SU-DHL-6 (cell line): ENCODE data around the gene RGS6.

Experiments used
- H2AFZ ChIP-seq: fragments of 200-600 bp; sonication (generic); 2 replicates; pipeline ENCODE4 v1.6.1; 2014; ENCODE audit warnings: low read depth, mild to moderate bottlenecking, moderate library complexity, mixed read lengths, antibody characterized with exemption, low read length; ENCODE audit not compliant: severe bottlenecking
- H3F3A ChIP-seq: fragments of 200-600 bp; shearing (Covaris generic); 2 replicates; pipeline ENCODE4 v1.6.0; 2016; ENCODE audit warnings: antibody characterized with exemption, mild to moderate bottlenecking; ENCODE audit not compliant: insufficient read depth
- H3K27ac ChIP-seq: fragments of 200-600 bp; sonication (generic); 2 replicates; pipeline ENCODE4 v1.5.1; 2016; ENCODE audit warnings: low read depth, mild to moderate bottlenecking, low read length, moderate library complexity, mixed read lengths
- H3K27me3 ChIP-seq: fragments of 200-600 bp; sonication (generic), shearing (Covaris generic); 2 replicates; pipeline ENCODE4 v1.6.0; 2014; ENCODE audit warnings: mild to moderate bottlenecking, low read length
- H3K36me3 ChIP-seq: fragments of 200-600 bp; sonication (generic); 2 replicates; pipeline ENCODE4 v1.6.1; 2014; ENCODE audit warnings: mild to moderate bottlenecking, low read length, mixed read lengths
- H3K4me2 ChIP-seq: fragments of 300-600, 200-600 bp; shearing (Covaris generic), sonication (generic); 2 replicates; pipeline ENCODE4 v1.6.0; 2014; ENCODE audit warnings: low read length, low read depth, mild to moderate bottlenecking; ENCODE audit not compliant: poor library complexity, severe bottlenecking
- H3K4me3 ChIP-seq: fragments of 200-600 bp; sonication (generic); 2 replicates; pipeline ENCODE4 v1.5.1; 2014; ENCODE audit warnings: antibody characterized with exemption, low read length, mild to moderate bottlenecking, mixed read lengths; ENCODE audit not compliant: insufficient read depth, poor library complexity, severe bottlenecking
- H3K79me2 ChIP-seq: fragments of 200-600 bp; sonication (generic); 2 replicates; pipeline ENCODE4 v1.6.1; 2014; ENCODE audit warnings: mild to moderate bottlenecking, low read length, moderate library complexity; ENCODE audit not compliant: insufficient read depth
- H3K9ac ChIP-seq: fragments of 200-600 bp; sonication (generic); 2 replicates; pipeline ENCODE4 v1.7.0; 2014; ENCODE audit warnings: mild to moderate bottlenecking, low read length
- H3K9me2 ChIP-seq: fragments of 200-600 bp; sonication (generic); replicated peaks from 2 replicates; pipeline ENCODE4 v1.6.1; 2014; ENCODE audit warnings: low read length; ENCODE audit not compliant: insufficient read depth
- H3K9me3 ChIP-seq: fragments of 200-600 bp; sonication (generic); 2 replicates; pipeline ENCODE4 v1.6.1; 2014; ENCODE audit warnings: low read length, mixed read lengths; ENCODE audit not compliant: insufficient read depth
- H4K20me1 ChIP-seq: fragments of 200-600 bp; sonication (generic); 2 replicates; pipeline ENCODE4 v1.6.1; 2014; ENCODE audit warnings: low read depth, mild to moderate bottlenecking, antibody characterized with exemption, low read length, moderate library complexity, mixed read lengths
- EZH2phosphoT487 ChIP-seq: fragments of 200-600 bp; sonication (generic), shearing (Covaris generic); conservative IDR thresholded peaks from 2 replicates; pipeline ENCODE4 v1.6.1; 2018; ENCODE audit warnings: mild to moderate bottlenecking, antibody characterized with exemption, low read length, moderate library complexity, mixed read lengths
- TF ChIP-seq, protein P1 (sequence below): fragments of 200-600 bp; sonication (generic); IDR thresholded peaks from one replicate; pipeline ENCODE4 v1.5.1; 2017; ENCODE audit warnings: antibody characterized with exemption, mild to moderate bottlenecking, low read length, moderate library complexity; ENCODE audit not compliant: insufficient read depth, poor library complexity, severe bottlenecking

The RGS6 gene

DNA sequence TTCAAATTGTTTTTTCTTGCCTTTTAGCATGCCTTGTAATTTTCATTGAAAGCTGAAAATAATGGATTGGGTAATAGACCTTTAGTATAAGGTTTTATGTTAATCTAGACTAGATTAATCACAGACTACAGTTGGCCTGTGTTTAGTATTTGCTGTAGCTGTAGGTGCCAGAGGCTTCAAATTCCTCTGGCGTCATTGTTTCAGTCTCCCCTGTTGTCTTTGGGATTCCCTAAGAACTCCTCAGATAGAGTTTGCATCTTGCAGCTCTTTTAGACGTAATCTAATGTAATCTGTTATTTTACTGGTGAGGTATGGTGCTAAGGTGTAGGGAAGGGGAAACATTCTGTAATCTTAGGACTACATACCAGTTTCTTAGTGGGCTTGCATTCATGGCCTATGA, 113.0 kb downstream of the RGS6 start:
- no peak overlapping the region for H3K4me3 ChIP-seq
- H3K27me3 ChIP-seq, result no peaks in the 10 kb centered on the region
- no peaks in the 10 kb centered on the region for H3K9me3 ChIP-seq
- no peaks in the 10 kb centered on the region for H3K79me2 ChIP-seq
- no peak overlapping the region for H3K27ac ChIP-seq
- H3K9ac ChIP-seq, result no peak overlapping the region
- no peaks in the 10 kb centered on the region for H3F3A ChIP-seq
- no peaks in the 10 kb centered on the region; the same call in 1 of the 2 replicates for H3K9me2 ChIP-seq
- H4K20me1 ChIP-seq, result no peaks in the 10 kb centered on the region
- no peak for TF ChIP-seq EZH2phosphoT487
- TF ChIP-seq, protein P1, sequence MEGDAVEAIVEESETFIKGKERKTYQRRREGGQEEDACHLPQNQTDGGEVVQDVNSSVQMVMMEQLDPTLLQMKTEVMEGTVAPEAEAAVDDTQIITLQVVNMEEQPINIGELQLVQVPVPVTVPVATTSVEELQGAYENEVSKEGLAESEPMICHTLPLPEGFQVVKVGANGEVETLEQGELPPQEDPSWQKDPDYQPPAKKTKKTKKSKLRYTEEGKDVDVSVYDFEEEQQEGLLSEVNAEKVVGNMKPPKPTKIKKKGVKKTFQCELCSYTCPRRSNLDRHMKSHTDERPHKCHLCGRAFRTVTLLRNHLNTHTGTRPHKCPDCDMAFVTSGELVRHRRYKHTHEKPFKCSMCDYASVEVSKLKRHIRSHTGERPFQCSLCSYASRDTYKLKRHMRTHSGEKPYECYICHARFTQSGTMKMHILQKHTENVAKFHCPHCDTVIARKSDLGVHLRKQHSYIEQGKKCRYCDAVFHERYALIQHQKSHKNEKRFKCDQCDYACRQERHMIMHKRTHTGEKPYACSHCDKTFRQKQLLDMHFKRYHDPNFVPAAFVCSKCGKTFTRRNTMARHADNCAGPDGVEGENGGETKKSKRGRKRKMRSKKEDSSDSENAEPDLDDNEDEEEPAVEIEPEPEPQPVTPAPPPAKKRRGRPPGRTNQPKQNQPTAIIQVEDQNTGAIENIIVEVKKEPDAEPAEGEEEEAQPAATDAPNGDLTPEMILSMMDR, result no peak
- no peak overlapping the region for H2AFZ ChIP-seq
- no peaks in the 10 kb centered on the region for H3K36me3 ChIP-seq
- no peak overlapping the region for H3K4me2 ChIP-seq

DNA sequence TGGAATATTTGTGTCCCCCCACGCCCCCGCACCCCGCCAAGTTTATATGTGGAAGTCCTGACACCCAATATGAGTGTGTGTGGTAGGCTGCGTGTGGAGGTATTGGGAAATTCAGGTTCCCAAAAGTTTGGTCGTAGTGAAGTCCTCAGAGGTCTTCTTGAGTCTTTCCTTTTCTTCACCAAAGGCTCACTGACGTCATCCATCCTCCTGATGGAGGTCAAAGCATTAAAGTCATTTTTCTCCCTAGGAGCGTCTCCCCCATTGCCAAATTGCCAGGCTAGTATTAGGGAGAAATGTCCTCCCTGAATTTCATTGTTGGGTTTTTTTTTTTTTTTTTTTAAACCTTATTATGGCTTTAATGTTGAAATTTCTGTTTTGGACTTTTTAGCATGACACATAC, 113.7 kb downstream of the RGS6 start:
- H2AFZ ChIP-seq, result no peak overlapping the region
- H4K20me1 ChIP-seq, result no peaks in the 10 kb centered on the region
- H3K27me3 ChIP-seq, result no peaks in the 10 kb centered on the region
- no peak overlapping the region for H3K4me2 ChIP-seq
- no peaks in the 10 kb centered on the region for H3K36me3 ChIP-seq
- no peaks in the 10 kb centered on the region; the same call in 1 of the 2 replicates for H3K9me2 ChIP-seq
- H3K27ac ChIP-seq, result no peak overlapping the region
- TF ChIP-seq, protein P1, result no peak
- no peaks in the 10 kb centered on the region for H3K9me3 ChIP-seq
- H3K4me3 ChIP-seq, result no peak overlapping the region
- H3K79me2 ChIP-seq, result no peaks in the 10 kb centered on the region
- no peak overlapping the region for H3K9ac ChIP-seq
- no peaks in the 10 kb centered on the region for H3F3A ChIP-seq

DNA sequence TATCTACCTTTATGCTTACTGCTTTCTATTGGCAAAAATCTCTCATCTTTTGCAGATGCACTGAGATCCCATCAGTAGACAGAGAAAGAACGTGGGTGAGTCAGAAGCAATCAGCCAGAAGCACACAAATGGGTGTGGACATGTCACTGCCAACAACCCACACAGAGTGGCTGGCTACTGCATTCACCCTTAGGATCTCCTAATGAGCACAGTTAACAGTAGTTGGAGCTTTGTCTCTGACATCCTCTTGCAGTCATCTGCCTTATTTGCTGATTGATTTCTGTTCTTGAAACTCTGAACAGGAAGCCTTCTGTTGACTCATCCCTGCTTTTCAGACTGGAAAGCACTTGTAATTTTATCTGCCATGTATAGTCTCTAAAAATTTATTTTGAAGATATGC, 117.2 kb downstream of the RGS6 start:
- no peak overlapping the region for H3K4me3 ChIP-seq
- no peaks in the 10 kb centered on the region for H3K36me3 ChIP-seq
- no peak overlapping the region for H2AFZ ChIP-seq
- no peaks in the 10 kb centered on the region for H3K27me3 ChIP-seq
- H3K9me2 ChIP-seq, result no peaks in the 10 kb centered on the region
- no peaks in the 10 kb centered on the region for H3K9me3 ChIP-seq
- H3F3A ChIP-seq, result no peaks in the 10 kb centered on the region
- H3K9ac ChIP-seq, result no peak overlapping the region
- no peak overlapping the region for H3K27ac ChIP-seq
- no peak for TF ChIP-seq EZH2phosphoT487
- TF ChIP-seq, protein P1, result no peak
- no peak overlapping the region for H3K4me2 ChIP-seq
- H4K20me1 ChIP-seq, result no peaks in the 10 kb centered on the region
- H3K79me2 ChIP-seq, result no peaks in the 10 kb centered on the region

DNA sequence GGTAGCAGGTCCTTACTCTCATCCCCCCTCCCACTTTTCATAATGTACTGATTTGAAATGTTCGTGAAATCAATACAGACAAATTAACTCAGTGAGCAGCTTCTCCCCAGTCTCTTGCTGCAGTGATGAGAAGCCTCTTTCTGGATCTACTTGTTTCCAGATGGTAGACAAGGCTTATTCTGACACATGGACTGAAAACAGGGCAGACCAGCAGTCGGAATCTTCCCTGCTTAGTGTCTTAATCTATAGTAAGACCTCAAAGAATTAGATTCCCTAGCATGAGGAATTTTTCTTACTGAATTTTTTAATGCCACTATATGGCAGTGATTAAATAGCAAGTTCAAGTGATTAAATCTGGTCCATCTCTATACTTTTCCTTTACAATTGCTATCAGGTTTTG, 120.1 kb downstream of the RGS6 start:
- H4K20me1 ChIP-seq, result no peaks in the 10 kb centered on the region
- no peaks in the 10 kb centered on the region for H3F3A ChIP-seq
- H3K27ac ChIP-seq, result no peak overlapping the region
- H3K27me3 ChIP-seq, result no peaks in the 10 kb centered on the region
- H3K9me3 ChIP-seq, result no peaks in the 10 kb centered on the region
- H3K9ac ChIP-seq, result no peak overlapping the region
- H2AFZ ChIP-seq, result no peak overlapping the region
- H3K79me2 ChIP-seq, result no peaks in the 10 kb centered on the region
- TF ChIP-seq EZH2phosphoT487, result no peak
- TF ChIP-seq, protein P1, result no peak
- no peak overlapping the region for H3K4me2 ChIP-seq
- H3K36me3 ChIP-seq, result no peaks in the 10 kb centered on the region
- H3K9me2 ChIP-seq, result no peaks in the 10 kb centered on the region
- H3K4me3 ChIP-seq, result no peak overlapping the region
